HG03460 (cell line): ENCODE measurements around the gene TPM1.

ENCODE experiments used
- ATAC-seq: cut with Tn5 transposase; IDR thresholded peaks from one replicate; pipeline ENCODE4 v1.9.1; 2021; ENCODE audit not compliant: unreplicated experiment

The TPM1 gene

GRCh38 chr15:63054281-63054683 is 11.7 kb downstream of the TPM1 start:
- no peak for ATAC-seq

- ATAC-seq: no peak
These were observed 12.4 kb downstream of the TPM1 start for GRCh38 chr15:63054985-63055384.

GRCh38 chr15:63056829-63057228 is 14.3 kb downstream of the TPM1 start:
- no peak for ATAC-seq

- no peak for ATAC-seq
These were observed 15.2 kb downstream of the TPM1 start for GRCh38 chr15:63057468-63058345.

GRCh38 chr15:63059075-63059474 is 16.5 kb downstream of the TPM1 start:
- ATAC-seq: no peak

- ATAC-seq: no peak
These were observed 17.1 kb downstream of the TPM1 start for GRCh38 chr15:63059573-63060216.

- no peak for ATAC-seq
These were observed 18.2 kb downstream of the TPM1 start for GRCh38 chr15:63060699-63061098.

GRCh38 chr15:63061975-63062374 is 19.4 kb downstream of the TPM1 start:
- no peak for ATAC-seq

- no peak for ATAC-seq
These were observed 20.7 kb downstream of the TPM1 start for GRCh38 chr15:63063164-63063756.

- ATAC-seq: no peak
These were observed 21.4 kb downstream of the TPM1 start for GRCh38 chr15:63063877-63064409.

- no peak for ATAC-seq
These were observed 23.0 kb downstream of the TPM1 start for GRCh38 chr15:63065262-63066221.

- no peak for ATAC-seq
These were observed 23.7 kb downstream of the TPM1 start for GRCh38 chr15:63066272-63066671.

GRCh38 chr15:63067306-63067705 is 24.8 kb downstream of the TPM1 start:
- ATAC-seq: no peak

GRCh38 chr15:63067976-63068743 is 25.6 kb downstream of the TPM1 start:
- no peak for ATAC-seq

- ATAC-seq: no peak
These were observed 27.1 kb downstream of the TPM1 start for GRCh38 chr15:63069616-63070090.

- no peak for ATAC-seq
These were observed 28.2 kb downstream of the TPM1 start for GRCh38 chr15:63070681-63071129.

- ATAC-seq: no peak
These were observed 28.9 kb downstream of the TPM1 start for GRCh38 chr15:63071288-63071909.

GRCh38 chr15:63072023-63072650 is 29.6 kb downstream of the TPM1 start:
- ATAC-seq: no peak

- ATAC-seq: no peak
These were observed 30.3 kb downstream of the TPM1 start for GRCh38 chr15:63072809-63073277.
